GM23338 (cell line): Measurements from ENCODE around the gene HMGN3. TPM values are rescaled to one million over a fixed set of nuclear protein-coding genes. Genes with fewer than 3 reads are reported as not detected.

Source experiments
- ATAC-seq: fragments of 200-7000 bp; cut with Tn5 transposase; 3 replicates; pipeline ENCODE4 v1.9.1; 2020
- DNase-seq: peaks from one replicate; pipeline ENCODE4 v3.0.0-alpha.2; 2015; ENCODE audit warnings: low spot score
- H2AFZ ChIP-seq: fragments of 200-600 bp; sonication (generic); 2 replicates; pipeline ENCODE4 v1.8.0; 2016; ENCODE audit warnings: antibody characterized with exemption, mild to moderate bottlenecking, moderate library complexity
- H3F3A ChIP-seq: fragments of 200-600 bp; sonication (generic); replicated peaks from 2 replicates; pipeline ENCODE4 v1.8.0; 2017; ENCODE audit warnings: antibody characterized with exemption, mixed run types, low read depth
- H3K27ac ChIP-seq: fragments of 200-600 bp; sonication (generic); 2 replicates; pipeline ENCODE4 v1.6.1; 2016; ENCODE audit warnings: low read depth
- H3K27me3 ChIP-seq: fragments of 200-600 bp; sonication (generic); 2 replicates; pipeline ENCODE4 v1.8.0; 2016; ENCODE audit warnings: mild to moderate bottlenecking, mixed run types, moderate library complexity; ENCODE audit not compliant: insufficient read depth
- H3K36me3 ChIP-seq: fragments of 200-600 bp; sonication (generic); 2 replicates; pipeline ENCODE4 v1.8.0; 2016; ENCODE audit warnings: mild to moderate bottlenecking; ENCODE audit not compliant: insufficient read depth
- H3K4me1 ChIP-seq: fragments of 200-600 bp; sonication (generic); 2 replicates; pipeline ENCODE4 v1.8.0; 2016; ENCODE audit warnings: mild to moderate bottlenecking, moderate library complexity; ENCODE audit not compliant: insufficient read depth
- H3K4me2 ChIP-seq: fragments of 200-600 bp; sonication (generic); 2 replicates; pipeline ENCODE4 v1.7.1; 2017; ENCODE audit warnings: mixed run types
- H3K4me3 ChIP-seq: fragments of 200-600 bp; sonication (generic); 2 replicates; pipeline ENCODE4 v1.6.1; 2016; ENCODE audit warnings: mixed run types
- H3K79me2 ChIP-seq: fragments of 200-600 bp; sonication (generic); replicated peaks from 2 replicates; pipeline ENCODE4 v1.8.0; 2017; ENCODE audit warnings: mild to moderate bottlenecking; ENCODE audit not compliant: insufficient read depth
- H3K9me2 ChIP-seq: fragments of 200-600 bp; sonication (generic); 2 replicates; pipeline ENCODE4 v1.8.0; 2017; ENCODE audit not compliant: insufficient read depth
- H4K20me1 ChIP-seq: fragments of 200-600 bp; sonication (generic); replicated peaks from 2 replicates; pipeline ENCODE4 v1.8.0; 2017; ENCODE audit warnings: mild to moderate bottlenecking; ENCODE audit not compliant: insufficient read depth
- H3K27ac Mint-ChIP-seq: 2 replicates; pipeline ENCODE4 v1.8.0; 2020; ENCODE audit warnings: inconsistent platforms, mild to moderate bottlenecking, moderate library complexity, mixed read lengths
- H3K27me3 Mint-ChIP-seq: 3 replicates; pipeline ENCODE4 v1.8.0; 2022; ENCODE audit warnings: low read depth, mild to moderate bottlenecking, moderate library complexity, mixed read lengths, inconsistent platforms; ENCODE audit not compliant: insufficient read depth, poor library complexity
- H3K36me3 Mint-ChIP-seq: 3 replicates; pipeline ENCODE4 v1.8.0; 2021; ENCODE audit warnings: low read depth, mild to moderate bottlenecking, inconsistent platforms, moderate library complexity, mixed read lengths
- H3K4me1 Mint-ChIP-seq: 3 replicates; pipeline ENCODE4 v1.8.0; 2020; ENCODE audit warnings: mild to moderate bottlenecking, inconsistent platforms, mixed read lengths
- H3K4me3 Mint-ChIP-seq: 3 replicates; pipeline ENCODE4 v1.8.0; 2021; ENCODE audit warnings: moderate library complexity, mild to moderate bottlenecking, inconsistent platforms, mixed read lengths
- H3K9me3 Mint-ChIP-seq: 3 replicates; pipeline ENCODE4 v1.8.0; 2020; ENCODE audit warnings: moderate library complexity, mild to moderate bottlenecking, inconsistent platforms, mixed read lengths
- CREB1 ChIP-seq: fragments of 250-450 bp; sonication (Bioruptor Pico); IDR thresholded peaks from 2 replicates; pipeline ENCODE4 v1.5.0; 2020; ENCODE audit warnings: low read depth, mild to moderate bottlenecking, moderate library complexity
- CTCF ChIP-seq, 2 experiments: fragments of 200-600 bp in 1 of 2; sonication (generic) in 1 of 2; conservative IDR thresholded peaks; 2 replicates each; pipeline versions ENCODE4 v1.5.1 to v1.6.1; 2016 to 2017; ENCODE audit warnings: antibody characterized with exemption in 2 of 2, low read depth in 2 of 2, mild to moderate bottlenecking in 2 of 2, moderate library complexity in 1 of 2
- ETS1 ChIP-seq: IDR thresholded peaks from 2 replicates; pipeline ENCODE4 v1.6.1; 2016; ENCODE audit warnings: antibody characterized with exemption
- EZH2 ChIP-seq: fragments of 200-600 bp; sonication (generic); IDR thresholded peaks from one replicate; pipeline ENCODE4 v1.8.0; 2017; ENCODE audit warnings: antibody characterized with exemption, mild to moderate bottlenecking, low read depth; ENCODE audit not compliant: unreplicated experiment
- EZH2phosphoT487 ChIP-seq: fragments of 200-600 bp; sonication (generic); IDR thresholded peaks from one replicate; pipeline ENCODE4 v1.8.1; 2018; ENCODE audit warnings: antibody characterized with exemption; ENCODE audit not compliant: unreplicated experiment
- JUNB ChIP-seq: IDR thresholded peaks from one replicate; pipeline ENCODE4 v1.6.1; 2016; ENCODE audit warnings: antibody characterized with exemption; ENCODE audit not compliant: unreplicated experiment
- NANOG ChIP-seq: IDR thresholded peaks from 2 replicates; pipeline ENCODE4 v1.6.1; 2016; ENCODE audit warnings: antibody characterized with exemption, borderline replicate concordance
- POLR2AphosphoS5 ChIP-seq: IDR thresholded peaks from 2 replicates; pipeline ENCODE4 v1.6.1; 2016; ENCODE audit warnings: antibody characterized with exemption, low read depth
- REST ChIP-seq: IDR thresholded peaks from one replicate; pipeline ENCODE4 v1.6.1; 2018; ENCODE audit warnings: antibody characterized with exemption; ENCODE audit not compliant: unreplicated experiment
- STAT1 ChIP-seq: IDR thresholded peaks from one replicate; pipeline ENCODE4 v1.6.1; 2016; ENCODE audit warnings: antibody characterized with exemption; ENCODE audit not compliant: unreplicated experiment
- ZNF114 ChIP-seq: fragments of 250-450 bp; sonication (Bioruptor Pico); IDR thresholded peaks from 2 replicates; pipeline ENCODE4 v1.5.0; 2020; ENCODE audit warnings: mild to moderate bottlenecking, moderate library complexity
- ZNF331 ChIP-seq: fragments of 250-450 bp; sonication (Bioruptor Pico); IDR thresholded peaks from 2 replicates; pipeline ENCODE4 v1.5.0; 2020; ENCODE audit warnings: low read depth, mild to moderate bottlenecking, moderate library complexity
- ZNF462 ChIP-seq: fragments of 250-450 bp; sonication (Bioruptor Pico); IDR thresholded peaks from 2 replicates; pipeline ENCODE4 v1.5.0; 2020; ENCODE audit warnings: mild to moderate bottlenecking, moderate library complexity
- polyA plus RNA-seq: library from polyadenylated mRNA; unstranded; fragments of >200 nt; fragmentation: Nextera tagmentation; extraction: Ambion mirVana; gene quantifications from 2 replicates; pipeline ENCODE4 v1.2.1, GENCODE V29; 2016
- total RNA-seq: library from RNA; depleted of rRNA; stranded (reverse); fragments of >200 nt; shearing (Covaris generic); gene quantifications from 2 replicates; pipeline ENCODE4 v1.2.3, GENCODE V29; 2014

HMGN3 gene
- total and polyA plus RNA-seq, 2 experiments from 2014 or later: 166 to 956 TPM

- no peak for TF ChIP-seq EZH2phosphoT487
These were observed 61.1 kb downstream of the HMGN3 start (continued) for GRCh38 chr6:79173378-79173777.

- H2AFZ ChIP-seq: no peak overlapping the region
- no peak overlapping the region for H3K27ac ChIP-seq
- H3K4me1 ChIP-seq: peaks cover 16% of the 10 kb centered on the region; the same call in 1 of the 2 replicates
- H3K79me2 ChIP-seq: no peaks in the 10 kb centered on the region
- H3K4me3 Mint-ChIP-seq: no peak overlapping the region
- H3K36me3 Mint-ChIP-seq: no peaks in the 10 kb centered on the region
- no peak for TF ChIP-seq NANOG
- TF ChIP-seq POLR2AphosphoS5: no peak
- TF ChIP-seq ZNF331 (CRISPR knock-in tag): no peak
- no peak for TF ChIP-seq ZNF462 (CRISPR knock-in tag)
- no peak for TF ChIP-seq EZH2
- no peak for TF ChIP-seq JUNB
- TF ChIP-seq STAT1: no peak
- no peak for TF ChIP-seq CREB1 (CRISPR knock-in tag)
- TF ChIP-seq EZH2phosphoT487: no peak
- TF ChIP-seq ZNF114 (CRISPR knock-in tag): no peak
- no peak for TF ChIP-seq CTCF (conservative IDR thresholded peaks at IDR 0.05; ENCODE audit: low read depth in 2 of 2)
- TF ChIP-seq ETS1: no peak
- TF ChIP-seq REST: no peak
- no peaks in the 10 kb centered on the region for H3K9me2 ChIP-seq
- H3K4me2 ChIP-seq: 0 out of 2 replicates have a peak overlapping the region, but pooled peaks have one; percentile 29
- H3K36me3 ChIP-seq: no peaks in the 10 kb centered on the region
- H3K9me3 Mint-ChIP-seq: 0 out of 3 replicates have a peak, but pooled peaks cover under 1% of the 10 kb centered on the region
- no peak overlapping the region for H3K4me3 ChIP-seq
- ATAC-seq (peak; percentile 48; the same call in 2 of the 3 replicates), DNase-seq (no peak)
- H4K20me1 ChIP-seq: no peaks in the 10 kb centered on the region
- H3K27ac Mint-ChIP-seq: no peak overlapping the region
- H3F3A ChIP-seq: no peaks in the 10 kb centered on the region
- H3K27me3 ChIP-seq: no peaks in the 10 kb centered on the region
- H3K4me1 Mint-ChIP-seq: peaks cover 11% of the 10 kb centered on the region
- H3K27me3 Mint-ChIP-seq: peaks cover 4% of the 10 kb centered on the region
These were observed 63.5 kb downstream of the HMGN3 start for GRCh38 chr6:79170959-79171358.
